ENCODE results near the gene PPP1R13B.
"Not testable (repeated sequence)": the region's sequence is repeated elsewhere in the genome, so short reads cannot be mapped to it uniquely, and the experiment has no call there.

Gene PPP1R13B

DNA sequence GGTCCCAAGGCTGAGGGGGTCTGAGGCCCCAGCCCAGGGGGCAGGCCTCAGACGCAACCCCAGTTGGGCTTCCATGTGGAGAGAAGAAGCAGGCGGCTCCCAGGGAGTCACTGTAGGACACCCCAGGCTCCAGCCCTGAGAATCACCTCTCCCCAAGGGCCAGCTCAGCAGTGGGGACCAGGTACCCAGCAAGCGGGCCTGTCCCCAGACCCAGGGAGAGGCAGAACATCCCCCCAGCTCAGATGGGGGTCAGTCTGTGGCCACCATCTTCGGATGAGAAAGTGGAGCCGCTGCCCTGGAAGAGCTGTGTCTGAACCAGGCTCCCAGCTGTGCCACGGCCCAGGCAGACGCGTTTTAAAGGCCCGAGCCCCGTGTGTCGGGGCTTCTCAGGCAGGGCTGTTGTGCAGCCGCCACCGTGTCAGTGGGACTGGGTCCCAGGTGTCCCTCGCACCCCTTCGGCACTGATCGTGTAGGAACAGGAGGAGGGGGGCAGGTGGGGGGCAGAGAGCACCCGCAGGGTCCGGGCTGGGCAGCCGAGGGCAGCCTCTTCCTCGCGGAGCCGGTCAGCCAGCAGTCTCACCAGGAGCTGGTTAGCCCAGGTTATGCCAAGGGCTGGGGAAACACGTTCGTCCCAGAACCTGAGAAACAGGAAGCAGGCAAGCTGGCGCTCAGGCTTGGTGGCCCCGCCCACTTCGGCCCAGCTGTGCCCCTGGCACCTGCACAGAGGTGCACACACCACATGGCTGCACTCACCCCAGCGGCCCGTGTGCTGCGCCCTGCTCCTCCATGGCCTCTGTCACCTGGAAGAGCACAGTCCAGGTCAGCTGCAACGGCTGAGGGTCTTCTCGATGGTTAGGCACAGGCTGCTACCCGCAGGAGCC is 148.8 kb downstream of the PPP1R13B start:
- DNase-seq (ENCODE audit: low read depth), result no peak

DNA sequence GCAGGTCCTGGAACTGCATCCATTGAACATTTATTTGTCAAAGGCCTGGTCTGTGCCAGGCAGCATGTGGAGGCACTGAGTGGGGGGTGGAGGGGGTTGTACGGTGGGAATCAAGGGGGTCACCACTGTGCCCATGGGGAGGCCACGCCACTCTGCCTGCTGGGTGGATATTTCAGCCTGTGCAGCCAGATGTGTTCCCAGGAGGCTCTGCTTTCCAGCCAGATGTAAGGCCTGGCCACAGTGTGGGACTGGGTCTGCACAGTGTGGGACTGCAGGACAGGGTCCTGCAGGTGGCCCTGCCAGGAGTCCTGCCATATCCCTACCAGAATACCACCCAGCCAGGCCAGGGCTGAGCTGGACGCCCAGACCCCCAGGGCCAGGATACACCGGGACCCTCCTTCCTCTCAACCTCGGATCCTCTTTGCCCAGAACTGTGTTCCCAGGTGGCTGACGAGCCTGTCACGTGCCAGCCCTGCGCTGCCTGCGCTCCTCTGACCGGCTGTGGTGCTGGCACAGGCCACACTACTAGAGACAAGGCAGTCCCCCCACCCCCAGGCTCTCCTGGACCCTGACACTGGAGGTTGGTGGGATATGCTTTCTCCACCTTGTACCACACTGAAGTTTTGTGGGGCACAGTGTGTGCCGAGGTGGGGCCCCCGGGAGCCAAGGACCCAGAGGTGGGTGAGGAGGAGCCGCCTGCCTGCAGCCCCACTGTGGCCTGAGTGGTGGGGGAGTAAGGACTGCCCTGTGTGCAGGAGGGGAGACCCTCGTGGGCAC is 149.6 kb downstream of the PPP1R13B start:
- DNase-seq (ENCODE audit: low read depth), result no peak

DNA sequence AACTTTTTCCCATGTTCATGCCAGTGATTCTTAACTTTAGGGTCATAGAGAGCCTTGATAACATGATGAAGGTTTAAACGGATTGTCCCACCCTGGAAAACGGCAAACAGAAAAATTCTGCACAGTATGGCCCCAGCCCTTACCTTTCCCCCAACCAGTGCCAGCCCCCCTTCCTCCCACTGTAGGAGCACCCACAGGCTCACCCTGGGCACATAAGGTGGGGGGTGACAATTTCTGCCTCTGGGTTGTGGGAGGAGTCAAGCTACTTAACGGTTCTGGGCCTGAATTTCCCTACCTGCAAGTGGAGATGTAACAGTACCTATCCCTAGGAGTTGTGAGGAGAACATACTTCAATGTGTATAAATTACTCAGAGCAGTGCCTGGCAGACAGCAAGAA is 150.2 kb downstream of the PPP1R13B start:
- DNase-seq (ENCODE audit: low read depth), result no peak

DNA sequence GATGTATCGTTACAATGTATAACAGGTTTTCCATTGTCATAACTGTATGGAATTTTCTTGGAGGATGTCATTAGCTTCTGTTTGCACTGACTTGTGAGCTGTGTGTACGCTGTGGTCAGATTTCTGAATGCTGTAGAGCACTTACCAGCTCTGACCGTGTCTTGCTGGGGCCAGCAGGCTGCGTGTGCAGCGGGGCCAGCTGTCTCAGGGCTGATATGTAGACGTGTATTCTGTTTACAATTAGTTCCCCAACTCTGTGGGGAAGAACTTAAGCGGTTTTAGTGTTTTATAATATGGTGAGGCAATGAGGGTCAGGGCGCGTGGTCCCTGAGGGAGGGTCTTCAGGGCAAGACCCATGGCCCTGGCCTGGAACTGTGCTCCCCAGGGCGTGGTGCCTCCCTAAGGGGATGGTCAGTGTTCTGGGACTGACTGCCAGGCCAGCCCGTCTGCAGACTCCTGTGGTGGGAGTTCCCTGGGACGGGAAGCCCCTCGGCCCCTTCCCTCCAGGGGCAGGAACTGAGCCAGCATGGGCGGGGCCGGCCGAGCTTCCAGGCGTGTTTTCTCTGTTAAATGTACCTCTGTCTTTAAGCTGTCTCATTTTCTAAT is 150.8 kb downstream of the PPP1R13B start:
- no peak for DNase-seq (ENCODE audit: low read depth)

DNA sequence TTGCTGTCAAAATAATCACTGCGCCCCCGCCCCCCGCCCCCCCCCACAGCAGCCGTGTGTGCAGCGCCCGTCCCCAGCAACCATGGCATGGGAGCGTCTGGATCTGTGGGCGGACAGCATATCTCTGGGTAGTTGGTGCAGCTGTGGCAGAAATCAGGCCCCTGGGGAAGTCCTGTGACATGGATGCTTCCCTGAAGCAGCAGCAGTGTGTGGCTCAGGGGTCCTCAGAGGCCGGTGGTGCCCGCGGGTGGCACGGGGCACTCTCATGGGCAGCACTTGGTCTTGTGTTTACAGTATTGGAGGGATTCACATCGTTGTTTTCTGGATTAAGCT is 151.3 kb downstream of the PPP1R13B start:
- no peak for DNase-seq (ENCODE audit: low read depth)

DNA sequence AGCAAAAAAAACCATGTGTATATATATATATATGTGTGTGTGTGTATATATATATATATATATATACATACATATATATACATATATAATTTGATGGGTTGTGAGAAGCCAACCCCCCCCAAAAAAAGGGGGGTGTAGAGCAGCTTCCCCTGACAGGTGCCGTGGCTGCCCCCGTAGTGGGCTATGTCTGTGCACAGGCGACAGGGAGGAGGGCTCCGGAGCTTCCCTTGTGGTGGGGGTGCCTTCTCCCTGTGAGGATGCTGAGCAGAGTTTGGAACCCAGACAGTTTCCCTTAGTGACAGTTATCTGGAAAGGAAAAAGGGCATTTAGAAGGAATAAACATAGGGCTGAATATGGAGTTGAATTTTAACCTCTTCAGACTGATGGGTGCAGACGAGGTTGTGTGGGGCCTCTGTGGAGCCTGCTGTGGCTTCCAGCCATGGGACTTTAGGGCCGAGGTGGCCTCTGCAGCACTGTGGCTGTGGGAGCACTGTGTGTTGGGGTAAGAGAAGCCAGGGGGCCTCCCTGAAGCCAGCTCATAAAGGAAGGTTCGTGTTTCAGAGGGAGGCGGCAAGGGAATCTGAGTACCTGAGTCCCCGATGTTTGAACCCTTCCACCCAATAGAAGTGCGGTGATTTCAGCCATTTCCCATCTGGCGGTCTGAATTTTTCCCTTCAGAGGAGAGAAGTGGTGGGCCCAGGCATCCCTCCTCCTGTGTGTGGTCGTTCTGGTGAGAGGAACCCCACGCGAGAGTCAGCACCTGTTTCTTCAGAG is 151.9 kb downstream of the PPP1R13B start:
- DNase-seq (ENCODE audit: low read depth), result no peak

DNA sequence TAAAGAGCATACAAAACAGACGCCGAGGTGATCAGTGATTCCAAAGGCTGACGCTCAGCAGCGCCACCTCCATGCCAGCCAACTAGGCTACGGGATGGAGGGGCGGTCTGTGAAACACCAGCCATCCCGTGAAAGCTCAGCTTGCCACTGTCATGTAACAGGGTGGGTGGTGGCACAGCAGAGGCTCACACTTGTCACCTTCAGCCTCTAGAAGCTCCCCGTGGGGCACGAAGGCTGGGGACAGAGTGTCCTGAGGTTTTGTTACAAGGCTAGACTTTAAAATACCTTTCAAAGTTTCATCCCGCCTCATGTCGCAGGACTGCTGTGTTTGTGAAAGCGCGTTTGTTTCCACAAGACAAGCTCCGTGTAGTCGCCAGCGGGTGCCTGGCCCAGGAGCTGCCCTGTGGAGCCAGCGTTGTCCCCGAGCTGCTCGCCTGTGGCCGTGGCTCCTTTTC is 152.8 kb downstream of the PPP1R13B start:
- no peak for DNase-seq (ENCODE audit: low read depth)

DNA sequence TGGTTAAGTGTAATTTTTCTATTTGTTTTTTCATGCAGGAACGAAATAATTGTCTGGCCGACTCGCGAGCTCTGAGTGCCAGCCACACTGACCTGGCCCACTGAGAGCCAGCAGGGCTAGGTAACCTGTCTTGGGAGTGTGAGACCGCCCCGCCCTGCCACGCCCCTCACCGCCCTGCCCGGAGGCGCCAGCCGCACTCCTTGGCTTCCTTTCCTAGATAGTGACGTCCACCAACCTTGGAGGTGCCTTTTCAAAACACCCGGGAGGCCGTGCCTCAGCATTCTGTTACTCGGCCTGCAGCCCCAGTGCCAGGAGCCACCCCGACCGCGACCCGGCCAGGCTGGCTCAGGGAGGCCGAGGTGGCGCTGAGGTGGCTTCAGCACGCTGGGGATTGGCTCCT is 153.9 kb downstream of the PPP1R13B start:
- DNase-seq (ENCODE audit: low read depth), result no peak

DNA sequence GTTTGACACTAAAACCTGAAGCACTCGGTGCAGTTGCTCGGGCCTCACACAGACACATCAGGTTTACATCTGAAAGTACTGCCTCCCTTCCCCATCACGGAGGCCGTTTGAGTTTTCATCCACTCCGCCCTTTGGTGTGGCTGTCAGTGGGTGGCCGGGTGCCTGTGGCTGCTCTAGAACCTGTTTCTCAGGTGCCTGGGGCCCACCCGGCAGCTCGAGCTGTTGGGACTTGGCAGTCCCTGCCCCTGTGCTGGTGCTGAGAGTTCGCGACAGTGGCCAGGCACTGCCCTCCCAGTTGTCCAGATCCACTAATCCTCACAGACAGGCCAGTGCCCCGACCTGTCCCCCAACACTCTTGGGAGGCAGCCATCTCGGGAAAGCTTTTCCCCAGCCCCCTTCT is 154.5 kb downstream of the PPP1R13B start:
- no peak for DNase-seq (ENCODE audit: low read depth)

DNA sequence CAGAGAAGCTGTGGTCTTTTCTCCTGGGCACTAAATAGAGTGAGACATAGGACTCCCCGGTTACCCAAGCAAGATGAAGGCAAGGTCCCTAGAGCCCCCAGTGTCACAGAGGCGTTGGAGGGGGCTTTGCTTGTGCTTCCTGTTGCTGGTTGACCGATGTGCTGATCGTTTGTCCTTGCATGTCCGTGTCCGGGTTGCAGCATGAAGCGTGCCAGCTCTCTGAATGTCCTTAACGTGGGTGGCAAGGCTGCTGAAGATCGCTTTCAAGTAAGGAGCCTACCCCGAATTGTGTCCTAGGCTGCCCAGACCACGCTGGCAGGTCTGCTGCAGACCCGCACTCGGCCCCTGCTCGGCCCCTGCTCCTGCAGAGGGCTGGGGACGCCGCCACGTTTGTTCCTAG is 155.2 kb downstream of the PPP1R13B start:
- no peak for DNase-seq (ENCODE audit: low read depth)

DNA sequence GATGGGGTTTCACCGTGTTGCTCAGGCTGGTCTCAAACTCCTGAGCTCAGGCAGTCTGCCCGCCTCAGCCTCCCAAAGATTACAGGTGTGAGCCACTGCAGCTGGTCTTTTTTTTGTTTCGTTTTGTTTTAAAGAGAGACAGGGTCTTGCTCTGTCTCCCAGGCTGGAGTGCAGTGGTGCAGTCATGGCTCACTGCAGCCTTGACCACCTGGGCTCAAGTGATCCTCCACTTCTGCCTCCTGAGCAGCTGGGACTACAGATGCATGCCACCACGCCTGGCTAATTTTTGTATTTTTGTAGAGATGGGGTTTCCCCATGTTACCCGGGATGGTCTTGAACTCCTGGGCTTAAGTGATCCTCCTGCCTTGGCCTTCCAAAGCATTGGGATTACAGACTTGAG is 155.7 kb downstream of the PPP1R13B start:
- not testable (repeated sequence) for DNase-seq (ENCODE audit: low read depth)

DNA sequence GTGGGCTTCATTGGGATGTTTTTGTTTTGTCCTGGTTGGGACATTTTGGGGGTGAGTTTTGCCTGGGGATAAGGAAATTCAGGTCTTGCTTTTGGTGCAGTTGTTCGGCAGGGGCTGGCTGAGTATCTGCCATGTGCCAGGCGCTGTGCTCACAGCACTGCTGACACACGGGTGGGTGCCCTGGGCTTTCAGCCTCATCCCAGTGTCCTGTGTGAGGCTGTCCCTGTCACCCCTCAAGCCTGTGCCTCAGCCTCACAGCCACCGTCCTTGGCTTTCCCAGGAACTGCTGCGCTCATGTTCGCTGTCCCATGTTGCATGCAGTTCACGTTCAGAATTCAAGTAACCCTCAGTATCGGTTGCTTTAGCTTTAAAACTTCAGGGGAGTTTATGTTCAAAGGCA is 157.0 kb downstream of the PPP1R13B start:
- DNase-seq (ENCODE audit: low read depth), result no peak

DNA sequence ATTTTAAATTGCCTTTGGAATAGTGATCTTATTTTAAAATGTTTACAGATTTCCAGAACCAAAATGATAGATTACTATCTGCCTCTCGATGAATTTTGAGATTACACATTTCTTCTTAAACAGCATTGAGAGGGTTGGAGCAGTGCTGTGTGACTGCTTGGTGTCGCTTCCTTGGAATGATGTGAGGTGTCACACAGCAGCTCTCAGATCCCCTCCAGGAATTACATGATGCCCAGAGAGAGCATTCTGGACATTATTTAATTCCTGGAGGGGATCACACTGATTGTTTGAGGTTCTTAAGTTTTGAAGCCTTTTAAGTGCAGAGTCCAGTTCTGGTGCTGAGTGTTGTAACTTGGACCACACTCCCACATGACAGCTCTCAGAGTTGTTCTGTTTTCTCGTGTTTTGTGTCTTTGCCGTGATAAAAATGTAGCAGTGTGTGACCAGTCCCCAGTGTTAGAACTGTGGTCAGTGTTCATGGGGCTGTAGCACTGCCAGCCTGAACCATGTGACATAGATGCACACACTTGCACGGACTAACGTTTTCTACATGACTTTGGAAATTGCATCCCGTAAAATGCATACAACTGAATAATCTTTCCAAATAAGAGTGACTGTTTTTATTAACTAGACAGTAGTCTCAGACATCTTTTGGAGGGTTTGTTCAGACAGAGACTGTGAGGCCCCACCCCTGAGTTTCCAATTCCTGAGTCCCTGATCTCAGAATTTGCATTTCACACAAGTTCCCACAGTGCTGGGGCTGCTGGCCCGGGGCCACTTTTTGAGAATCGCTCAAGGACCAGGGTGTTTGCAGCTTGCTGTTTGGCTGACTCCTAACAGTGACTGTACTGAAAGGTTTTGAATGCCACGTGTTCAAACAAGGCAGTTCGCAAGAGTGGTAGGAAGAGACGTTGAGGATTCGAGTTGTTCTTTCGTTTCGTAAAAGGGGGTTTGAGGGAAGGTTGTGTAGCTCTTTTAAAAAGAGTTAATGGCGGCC is 158.2 kb downstream of the PPP1R13B start:
- no peak for DNase-seq (ENCODE audit: low read depth)

DNA sequence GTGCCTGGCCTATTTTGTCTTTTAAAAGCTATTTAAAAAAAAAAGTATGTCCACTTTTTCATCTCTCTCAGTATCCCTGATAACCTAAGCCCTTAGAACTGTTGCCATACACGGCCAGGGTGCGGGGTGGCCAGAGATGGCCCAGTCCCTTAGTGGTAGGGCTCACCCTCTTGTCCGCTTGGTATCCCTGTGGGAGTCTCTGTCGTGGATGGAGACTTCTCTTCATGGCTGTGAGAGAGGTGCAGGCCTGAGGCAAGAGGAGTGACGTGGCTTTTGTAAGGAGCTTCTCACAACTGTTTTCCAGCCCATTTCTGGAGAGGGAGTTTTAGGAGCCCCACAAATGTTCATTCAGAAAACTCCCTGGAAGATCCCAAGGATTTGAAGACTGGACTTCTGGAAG is 158.9 kb downstream of the PPP1R13B start:
- DNase-seq (ENCODE audit: low read depth), result no peak

DNA sequence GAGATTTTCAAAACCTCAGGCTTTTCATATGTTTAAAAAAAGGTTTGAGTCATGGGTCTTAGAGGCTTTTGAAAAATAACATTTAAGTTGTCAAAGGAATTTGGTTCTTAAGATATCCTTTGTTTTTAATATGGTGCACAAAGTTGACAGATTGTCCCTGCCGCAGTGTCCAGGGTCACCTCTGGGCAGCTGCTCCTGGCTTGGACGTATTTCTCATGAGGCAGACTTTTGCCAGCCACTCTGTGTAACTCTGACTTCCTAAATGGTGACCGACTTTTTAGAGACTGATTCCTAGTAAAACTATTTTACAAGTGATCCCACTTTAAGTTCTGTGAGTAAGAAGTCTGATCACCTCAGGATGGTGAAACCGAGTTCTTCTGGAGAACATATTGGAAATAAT is 159.7 kb downstream of the PPP1R13B start:
- DNase-seq (ENCODE audit: low read depth), result no peak

DNA sequence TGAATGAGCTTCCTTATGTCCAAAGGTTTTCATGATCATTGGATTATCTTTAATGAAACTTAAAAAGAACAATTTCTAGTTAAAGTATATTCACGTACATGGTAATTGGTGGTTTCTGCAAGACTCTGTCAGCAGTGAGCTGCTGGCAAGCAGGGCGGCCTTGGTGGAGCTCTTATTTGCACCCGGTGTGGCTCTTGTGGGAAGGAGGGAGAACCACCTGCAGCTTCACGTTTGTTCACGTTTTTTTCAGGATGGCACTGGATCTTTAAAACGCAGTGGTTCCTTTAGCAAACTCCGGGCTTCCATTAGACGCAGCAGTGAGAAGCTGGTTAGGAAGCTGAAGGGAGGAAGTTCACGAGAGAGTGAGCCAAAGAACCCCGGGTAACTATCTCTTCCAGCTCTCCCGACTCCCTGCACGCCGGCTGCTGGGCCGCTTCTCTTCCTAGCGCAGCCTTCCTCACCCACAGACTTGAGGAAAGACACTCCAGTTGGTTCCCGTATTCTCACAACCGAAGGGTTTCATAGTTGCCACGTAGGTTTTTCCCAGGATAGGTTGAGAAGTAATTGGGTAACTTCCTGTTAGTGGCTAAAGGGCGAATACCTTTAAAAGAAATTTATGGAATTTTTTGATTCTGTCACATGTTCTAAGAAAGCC is 160.4 kb downstream of the PPP1R13B start:
- DNase-seq (ENCODE audit: low read depth), result no peak

DNA sequence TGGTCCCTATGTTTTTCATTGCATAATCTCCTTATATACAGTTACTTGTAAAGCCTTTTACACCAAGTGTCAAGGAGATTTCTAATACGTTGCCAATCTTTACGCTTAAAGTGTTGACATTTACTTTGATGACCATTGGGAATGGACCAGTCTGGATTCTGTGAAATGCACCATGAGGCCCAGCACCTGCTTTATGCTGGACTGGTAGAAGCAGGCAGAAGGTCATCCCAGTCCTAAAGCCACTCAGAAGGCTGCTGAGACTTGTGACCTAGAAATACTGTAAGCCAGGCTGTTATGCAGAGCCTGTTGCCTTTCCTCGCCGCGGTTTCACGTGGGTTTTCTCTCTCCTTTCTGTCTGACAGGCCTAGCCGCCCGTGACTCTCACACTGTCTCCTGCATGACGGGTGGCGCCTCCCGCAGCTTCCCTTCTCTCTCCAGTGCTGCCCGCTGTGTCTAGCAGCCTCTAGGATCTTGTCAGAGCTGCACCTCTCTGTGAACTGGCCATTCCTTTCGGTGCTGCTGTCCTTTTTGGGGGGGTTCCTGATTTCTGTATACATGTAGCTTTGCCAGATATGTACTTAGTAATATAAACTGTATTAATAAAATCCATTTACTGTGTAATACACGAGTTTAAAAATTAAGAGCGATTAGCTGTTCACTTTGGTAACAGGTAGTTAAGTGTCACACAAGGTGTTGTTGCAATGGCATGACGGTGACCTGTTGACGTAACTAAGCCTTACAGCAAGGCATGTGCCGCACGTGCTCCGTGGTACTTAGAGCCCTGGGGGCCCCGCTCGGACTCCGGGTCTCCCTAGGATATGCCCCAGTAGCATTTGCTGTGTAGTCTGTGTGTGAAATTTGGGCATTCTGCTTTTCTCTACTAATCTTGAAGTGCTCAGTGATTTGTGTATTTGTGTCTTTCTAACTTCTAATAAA is 161.8 kb downstream of the PPP1R13B start:
- DNase-seq (ENCODE audit: low read depth), result no peak

DNA sequence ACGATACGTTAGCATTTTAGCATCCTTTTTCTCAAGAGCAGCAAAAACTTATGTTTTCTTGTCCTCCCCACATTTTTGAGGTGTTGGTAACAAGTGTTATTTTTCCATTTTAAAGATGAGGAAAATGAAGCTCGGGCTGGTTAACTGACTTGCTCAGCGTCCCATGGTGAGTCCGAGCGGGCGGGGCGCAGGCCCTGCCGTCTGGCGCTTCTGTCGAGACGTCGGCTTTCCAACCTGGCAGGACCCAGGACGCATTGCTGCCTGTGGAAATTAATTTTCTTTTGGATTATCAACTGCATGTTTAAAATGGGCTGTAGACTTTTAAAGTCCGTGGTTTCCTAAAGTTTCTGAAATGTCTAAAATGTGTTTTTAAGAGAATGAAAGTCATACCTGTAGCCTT is 162.5 kb downstream of the PPP1R13B start:
- DNase-seq (ENCODE audit: low read depth), result no peak

DNA sequence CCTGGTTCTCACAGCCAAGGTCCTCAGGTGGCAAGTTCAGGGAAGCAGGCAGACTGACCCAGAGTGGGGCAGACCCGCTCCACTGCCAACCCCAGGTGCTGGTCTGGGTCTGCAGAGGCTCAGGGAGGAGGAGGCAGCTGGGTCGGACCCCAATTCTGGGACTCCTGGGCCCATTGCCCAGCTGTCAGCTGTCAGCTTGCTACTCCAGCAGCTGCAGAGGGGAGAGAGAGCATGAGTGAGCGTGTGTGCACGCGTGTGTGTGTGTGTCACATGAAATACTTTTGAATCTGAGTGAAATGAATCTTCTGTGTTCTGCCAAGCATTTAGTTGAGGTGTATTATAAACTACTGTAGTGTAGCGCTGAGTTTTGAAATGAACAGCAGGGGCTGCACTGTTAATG is 162.9 kb downstream of the PPP1R13B start:
- no peak for DNase-seq (ENCODE audit: low read depth)

Measured in stimulated activated CD8-positive, alpha-beta memory T cell treated with anti-CD3 and anti-CD28 coated beads, Interleukin-12 subunit alpha, Interleukin-12 subunit beta, amount 100 ng/mL, for 4 hours (primary cell).